Middle frontal gyrus (tissue), 1 donor: ENCODE measurements around the gene SUN5.

Source experiments
- DNase-seq: peaks from one replicate; pipeline ENCODE4 v3.0.0-alpha.2; 2015; ENCODE audit warnings: low spot score; ENCODE audit errors: extremely low spot score

Gene SUN5

DNA sequence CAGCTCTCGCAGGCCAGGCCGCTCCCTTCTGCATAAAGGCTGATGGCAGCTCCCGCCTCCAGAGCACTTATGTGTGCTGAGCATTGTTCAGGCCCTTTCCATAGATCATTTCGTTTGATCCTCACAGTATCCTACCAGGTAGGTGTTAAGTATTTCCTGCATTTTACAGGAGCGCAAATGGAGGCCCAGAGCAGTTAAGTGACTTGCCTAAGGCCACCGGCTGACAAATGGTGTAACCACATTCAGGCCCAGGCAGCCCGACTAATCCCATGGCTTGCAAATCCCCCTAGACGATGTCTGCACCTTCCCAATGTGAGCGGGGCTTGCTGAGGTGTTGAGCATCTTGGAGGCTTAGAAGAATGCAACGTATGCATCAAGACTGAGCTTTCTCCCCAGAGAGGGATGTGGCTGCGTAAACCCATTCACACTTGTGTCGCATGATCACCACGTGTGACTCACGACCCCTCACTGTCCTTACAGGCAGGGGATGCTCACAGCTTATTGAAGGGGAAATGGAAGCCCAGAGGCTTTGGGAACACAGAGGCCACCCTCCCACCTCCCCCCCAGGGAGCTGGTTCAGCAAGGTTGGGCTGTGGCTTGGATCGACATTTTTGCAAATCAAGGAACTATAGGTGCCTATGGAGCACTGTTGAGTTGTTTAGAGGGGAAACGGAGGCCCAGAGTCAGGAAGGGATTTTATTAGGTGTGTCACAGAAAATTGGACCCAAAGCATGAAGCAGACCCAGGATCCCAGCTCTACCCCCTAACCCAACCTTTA lies 10.3 kb upstream of the SUN5 start:
- no peak for DNase-seq

DNA sequence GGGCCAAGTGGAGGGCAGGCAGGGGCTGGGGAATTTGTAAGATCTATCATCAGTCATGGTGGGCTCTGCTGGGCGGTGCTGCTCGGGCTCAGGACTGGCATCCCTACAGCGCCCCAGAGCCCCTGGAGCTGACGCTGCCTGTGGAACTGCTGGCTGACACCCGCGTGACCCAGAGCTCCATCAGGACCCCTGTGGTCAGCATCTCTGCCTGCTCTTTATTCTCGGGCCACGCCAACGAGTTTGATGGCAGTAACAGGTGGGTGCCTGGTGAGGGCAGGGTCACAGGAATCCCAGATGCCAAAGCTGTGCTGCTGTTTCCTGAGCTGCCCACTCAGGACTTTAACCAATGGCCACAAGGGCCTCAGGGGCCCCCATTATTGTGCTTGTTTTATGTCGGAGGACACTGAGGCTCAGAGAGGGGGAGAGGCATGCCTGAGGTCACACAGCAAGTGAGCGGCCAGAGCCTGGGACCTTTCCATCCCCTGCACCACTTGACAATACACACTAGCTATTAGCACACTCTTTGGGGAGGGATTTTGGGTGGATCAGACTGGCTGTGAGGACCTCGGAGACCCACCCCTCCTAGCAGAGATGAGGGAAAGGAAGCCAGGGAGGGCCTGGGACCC lies 9.6 kb upstream of the SUN5 start:
- DNase-seq = no peak

DNA sequence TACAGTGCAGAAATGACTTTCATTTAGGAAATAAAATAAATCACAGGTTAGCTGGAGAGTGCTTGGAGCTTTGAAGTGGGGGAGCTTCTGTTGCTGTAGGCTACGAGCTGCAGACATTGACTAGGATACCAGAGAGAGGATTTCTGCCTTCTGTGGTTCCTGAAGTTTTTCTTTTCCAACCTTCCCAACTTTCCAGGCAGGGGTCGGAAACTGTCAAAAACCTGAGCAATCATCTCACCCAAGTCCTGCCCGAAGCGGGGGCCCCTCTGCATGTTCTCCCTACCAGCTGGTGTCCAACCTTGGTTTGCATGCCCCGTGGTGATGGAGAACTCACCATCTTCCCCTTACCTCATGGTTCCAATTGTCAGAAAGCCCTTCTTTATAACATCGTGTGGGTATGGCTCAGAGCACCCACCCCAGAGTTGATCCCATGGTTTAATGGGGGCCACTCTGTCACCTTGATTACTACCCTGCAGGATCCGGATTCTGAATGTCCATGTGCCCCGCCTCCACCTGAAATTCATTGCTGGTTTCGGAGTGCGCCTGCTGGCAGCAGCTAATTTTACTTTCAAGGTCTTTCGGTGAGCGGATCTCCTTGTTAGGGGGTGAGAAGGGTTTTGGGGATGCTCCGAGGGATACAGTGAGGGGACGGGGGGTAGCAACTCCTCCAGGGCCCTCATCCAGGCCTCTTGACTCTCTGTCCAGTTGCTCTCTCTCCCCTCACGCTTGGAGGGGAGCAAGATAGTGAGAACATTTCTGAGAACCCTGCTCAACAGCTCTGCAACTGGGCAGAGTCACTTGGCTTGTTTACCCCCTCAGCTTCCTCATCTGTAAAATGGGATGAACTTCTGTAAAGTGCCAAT lies 8.3 kb upstream of the SUN5 start:
- DNase-seq = no peak

DNA sequence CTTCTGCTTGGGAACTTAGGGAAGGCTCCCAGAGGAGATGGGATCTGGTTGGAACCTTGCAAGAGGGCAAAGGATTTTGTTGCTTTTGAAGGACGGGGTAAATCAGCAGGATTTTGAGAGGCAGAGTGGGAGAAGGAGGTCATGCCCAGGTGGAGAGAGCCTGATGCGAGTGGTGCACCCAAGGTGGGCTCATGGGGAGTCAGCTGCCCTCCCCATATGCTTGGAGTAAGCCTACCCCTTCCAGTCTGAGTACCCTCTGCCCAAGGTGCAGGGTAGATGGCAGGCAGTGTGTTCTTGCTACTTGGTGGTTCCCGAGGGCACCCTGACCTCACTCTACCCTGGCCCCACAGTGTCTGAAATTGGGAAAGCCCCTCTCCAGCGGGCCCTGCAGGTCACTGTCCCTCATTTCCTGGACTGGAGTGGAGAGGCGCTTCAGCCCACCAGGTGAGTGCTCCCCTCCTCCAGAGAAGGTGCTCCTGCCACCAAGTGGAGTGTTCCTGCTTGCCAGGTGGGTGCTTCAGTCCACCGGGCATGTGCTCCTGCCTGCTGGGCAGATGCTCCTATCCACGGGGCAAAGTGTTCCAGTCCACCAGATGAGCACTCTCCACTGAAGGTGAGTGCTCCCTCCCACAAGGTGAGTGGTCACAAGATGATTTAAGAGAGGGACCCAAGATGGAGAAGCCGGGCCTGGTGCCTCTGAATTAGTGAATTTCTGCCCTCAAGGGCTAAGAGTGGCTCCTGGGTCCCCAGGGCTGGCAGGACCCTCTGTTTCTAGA lies 6.6 kb upstream of the SUN5 start:
- no peak for DNase-seq

DNA sequence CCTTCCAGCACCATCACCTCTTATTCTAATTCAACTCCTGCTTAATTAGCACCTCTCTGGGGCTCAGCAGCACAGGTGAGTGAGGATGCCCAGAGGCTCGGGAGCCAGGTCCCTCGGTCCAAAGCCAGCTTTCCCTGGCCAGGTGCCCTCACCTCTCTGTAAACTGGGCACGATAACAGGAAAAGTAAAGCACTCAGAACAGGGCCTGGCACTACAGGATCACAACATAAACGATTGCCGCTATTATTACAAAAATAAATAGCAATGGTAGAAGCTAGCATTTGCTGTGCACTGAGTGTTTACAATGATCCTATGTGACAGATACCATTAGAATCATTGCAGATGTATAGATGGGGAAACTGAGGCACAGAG lies 5.9 kb upstream of the SUN5 start:
- no peak for DNase-seq

DNA sequence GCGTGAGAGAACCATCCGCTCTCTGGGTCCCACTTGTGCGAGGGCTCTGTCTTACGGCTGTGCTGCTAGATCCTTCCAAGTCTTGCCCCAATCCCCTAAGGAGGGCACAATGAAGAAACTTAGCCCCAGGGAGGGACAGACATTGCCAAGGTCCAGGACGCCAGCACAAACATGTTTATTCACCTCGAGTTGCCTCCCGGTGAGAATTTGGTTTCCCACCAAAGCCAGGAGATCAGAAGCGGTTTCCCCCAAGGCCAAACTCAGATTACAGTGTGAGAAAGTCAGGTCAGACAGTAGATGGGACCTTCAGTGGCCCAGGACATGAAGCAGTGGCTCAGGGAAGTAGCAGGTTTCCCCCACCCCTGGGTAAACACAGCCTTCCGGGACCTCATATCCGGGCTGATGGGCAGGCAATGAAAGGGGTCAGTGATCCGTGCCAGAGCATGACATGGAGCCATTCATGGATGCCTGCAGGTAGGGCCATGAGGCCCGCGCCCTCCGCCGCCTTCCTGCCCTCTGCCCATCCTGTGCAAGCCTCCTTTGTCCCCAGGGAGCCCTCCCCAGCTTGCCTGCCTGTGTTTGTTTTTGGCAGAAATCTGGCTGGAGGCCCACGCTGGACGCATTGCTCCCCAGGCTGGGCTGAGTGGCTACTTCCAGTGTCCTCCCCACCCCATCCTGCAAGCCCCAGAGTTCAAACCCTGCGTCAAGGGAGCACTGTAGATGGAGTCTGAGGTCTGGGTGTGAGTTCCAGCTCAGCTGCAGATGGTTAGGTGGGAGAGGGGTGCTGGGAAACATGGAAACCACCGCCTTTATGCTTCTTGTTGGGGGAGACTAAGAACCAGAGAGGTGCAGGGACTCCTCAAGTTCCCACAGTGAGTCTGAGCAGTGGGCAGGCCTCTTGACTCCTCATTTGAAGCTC lies 5.2 kb upstream of the SUN5 start:
- DNase-seq = no peak

DNA sequence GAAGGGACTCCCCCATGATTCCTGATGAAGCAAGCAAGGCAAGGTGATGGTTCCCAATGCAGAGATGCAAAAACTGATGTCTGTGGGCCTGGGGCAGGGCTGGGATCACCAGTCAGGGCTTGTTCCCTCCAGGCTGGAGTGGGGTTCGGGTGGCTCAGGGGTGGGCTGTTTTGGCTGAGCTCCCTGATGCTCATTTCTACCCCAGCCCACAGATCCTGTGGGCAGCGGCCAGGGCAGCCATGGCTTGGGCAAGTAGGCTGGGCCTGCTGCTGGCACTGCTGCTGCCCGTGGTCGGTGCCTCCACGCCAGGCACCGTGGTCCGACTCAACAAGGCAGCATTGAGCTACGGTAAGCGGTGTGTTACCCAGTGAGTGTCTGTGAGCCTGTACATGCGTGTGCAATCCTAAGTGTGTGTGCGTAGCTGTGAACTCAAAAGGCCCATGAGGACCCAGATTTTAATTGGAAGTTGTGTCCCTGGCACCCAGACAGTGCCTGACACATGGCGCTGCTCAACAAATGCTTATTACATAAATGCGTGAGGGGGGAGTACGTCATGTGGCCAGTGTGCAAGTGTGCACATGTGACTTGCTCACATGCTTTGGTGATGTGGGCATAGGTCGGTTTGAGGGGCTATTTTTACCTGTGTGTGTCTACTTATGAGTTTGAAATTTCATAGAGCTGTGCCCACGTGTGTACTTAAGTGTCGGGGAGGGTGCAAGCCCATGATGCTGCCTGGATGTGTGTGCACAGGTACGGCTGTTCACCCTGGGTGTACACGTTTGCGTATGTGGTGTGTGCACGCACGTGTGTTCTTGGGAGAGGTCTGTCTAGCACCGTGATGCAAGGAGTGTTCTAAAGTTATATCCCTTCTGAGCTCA lies 4.3 kb upstream of the SUN5 start:
- no peak for DNase-seq

DNA sequence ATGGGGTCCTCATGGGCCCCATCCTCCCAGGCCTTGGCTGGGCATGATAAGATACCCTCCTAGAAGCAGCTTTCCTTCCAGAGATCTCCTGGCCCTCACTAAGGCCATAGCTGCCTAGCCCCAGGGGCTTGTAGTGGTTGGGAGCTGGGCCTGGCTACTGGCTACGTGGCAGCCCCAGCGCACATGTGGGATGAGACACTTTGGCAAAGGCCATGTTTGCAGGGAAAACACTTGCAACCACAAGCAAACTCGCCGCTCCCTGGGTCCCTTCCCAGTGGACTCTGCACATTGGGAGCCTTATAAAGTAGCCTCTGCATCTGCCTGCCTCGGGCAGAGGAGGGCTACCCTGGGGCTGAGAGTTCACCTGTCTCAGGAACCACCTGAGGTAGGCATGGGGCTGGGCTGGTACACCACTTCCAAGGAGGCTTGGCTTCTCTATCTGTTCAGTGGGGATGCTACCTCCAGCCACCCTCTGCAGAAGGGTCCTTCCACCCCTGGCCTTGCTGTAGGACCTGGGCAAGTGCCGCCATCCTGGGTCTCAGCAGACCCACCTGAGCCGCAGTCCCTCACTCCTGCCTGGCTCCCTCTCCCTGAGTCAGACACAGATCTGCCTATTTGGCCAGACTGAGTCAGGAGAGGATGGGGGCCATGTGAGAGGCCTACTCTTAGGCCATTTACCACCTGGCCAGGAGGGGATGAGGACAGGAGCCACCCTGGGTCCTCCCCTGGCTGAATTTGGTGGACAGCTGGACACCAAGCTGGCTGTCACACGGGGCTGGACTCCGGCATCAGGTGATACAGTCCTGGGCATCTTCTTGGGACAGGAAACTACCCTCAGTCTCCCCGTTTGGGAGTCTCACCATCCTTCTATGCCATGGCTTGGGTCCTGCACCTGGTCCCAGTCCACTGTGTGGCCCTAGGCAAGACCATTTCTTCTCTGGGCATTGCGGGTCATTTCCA lies 3.4 kb upstream of the SUN5 start, which contains the start of gene BPIFB2:
Gene BPIFB2 (plus strand): TSS at position 329 of the 960 bp plus-strand sequence. CDS start 871 bp downstream, outside the sequence.
- DNase-seq = no peak

DNA sequence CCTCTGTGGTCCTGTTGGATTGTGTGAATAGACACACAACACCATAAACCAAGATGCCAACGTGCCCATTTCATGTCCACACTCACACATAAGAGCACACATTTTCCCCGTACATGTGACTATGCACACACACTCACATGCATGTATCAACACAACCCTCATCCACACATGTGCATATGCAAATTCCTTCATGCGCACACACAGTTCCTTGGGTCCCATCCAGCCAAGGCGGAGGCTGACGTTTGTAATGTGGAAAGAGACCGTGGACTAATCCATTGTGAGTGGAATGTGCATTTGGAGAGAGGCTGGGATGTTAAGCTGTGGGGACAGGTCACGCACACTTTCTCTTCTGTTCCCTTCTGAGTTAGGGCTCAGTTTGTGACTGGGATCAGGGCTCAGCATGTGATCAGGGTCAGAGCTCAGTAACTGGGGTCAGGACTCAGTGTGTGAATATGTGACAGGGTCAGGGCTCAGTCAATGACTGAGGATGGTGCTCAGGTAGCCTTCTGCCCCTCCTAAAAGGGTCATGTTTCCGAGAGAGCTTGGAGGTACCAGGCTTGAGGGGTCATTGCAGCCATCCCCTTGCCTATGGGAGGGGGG lies 2.6 kb upstream of the SUN5 start:
- no peak for DNase-seq

DNA sequence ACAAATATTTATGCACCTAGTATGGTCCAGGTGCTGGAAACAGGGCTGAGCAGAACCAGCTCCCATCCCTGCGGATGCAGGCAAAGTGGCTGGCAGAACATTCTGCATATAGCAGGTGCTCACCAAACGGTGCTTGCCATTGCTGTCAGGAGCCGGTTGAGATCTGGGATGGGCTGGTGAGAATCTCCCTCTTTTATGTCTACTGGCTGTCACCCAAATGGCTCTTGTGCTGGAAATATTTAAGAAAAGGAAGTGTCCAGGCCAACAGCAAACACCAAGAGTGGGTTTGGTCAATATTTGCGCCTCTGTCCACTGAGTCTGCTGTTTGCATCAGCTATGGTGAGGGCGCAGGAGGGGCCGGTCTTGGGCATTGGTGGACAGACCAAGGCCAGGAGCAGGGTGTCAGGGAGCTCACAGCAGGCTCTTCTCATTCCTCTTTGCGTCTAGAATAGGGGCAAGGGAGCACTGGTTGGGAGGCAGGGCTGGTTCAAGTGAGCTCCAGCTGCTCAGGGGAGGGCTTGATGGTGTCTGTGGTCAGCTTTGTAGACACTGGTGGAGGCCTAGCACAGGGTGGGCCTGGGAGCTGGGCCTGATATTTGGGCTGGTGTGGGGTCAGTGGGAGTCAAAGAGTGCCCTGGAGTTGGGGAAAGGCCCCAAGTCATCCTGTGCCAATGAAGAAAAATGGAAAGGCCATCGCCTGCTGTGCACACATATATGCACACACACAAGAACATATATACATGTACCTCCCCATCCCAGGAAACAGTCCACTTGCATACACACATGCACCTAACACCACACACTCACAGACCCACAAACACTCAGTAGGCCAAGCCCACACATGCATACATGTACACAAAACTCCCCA lies 1.9 kb upstream of the SUN5 start:
- no peak for DNase-seq

DNA sequence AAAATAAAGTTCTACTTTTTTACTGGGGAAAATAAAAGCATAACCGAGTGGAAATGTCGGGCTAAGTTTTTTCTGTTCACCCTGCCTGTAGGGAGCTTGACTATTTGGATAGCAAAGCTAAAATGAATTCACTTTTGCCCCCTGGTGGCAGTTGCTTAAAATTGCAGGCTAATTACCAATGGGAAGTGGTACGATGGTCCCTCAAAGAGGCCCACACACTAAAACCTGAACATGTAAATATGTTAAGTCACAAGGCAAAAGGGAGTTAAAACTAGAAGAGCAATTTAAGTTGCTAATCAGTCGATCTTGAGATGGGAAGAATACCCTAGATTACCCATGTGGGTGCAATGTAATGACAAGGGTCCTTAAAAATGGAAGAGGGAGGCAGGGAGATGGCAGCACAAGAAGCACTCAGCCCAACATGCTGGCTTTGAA lies 916 bp upstream of the SUN5 start:
- no peak for DNase-seq

DNA sequence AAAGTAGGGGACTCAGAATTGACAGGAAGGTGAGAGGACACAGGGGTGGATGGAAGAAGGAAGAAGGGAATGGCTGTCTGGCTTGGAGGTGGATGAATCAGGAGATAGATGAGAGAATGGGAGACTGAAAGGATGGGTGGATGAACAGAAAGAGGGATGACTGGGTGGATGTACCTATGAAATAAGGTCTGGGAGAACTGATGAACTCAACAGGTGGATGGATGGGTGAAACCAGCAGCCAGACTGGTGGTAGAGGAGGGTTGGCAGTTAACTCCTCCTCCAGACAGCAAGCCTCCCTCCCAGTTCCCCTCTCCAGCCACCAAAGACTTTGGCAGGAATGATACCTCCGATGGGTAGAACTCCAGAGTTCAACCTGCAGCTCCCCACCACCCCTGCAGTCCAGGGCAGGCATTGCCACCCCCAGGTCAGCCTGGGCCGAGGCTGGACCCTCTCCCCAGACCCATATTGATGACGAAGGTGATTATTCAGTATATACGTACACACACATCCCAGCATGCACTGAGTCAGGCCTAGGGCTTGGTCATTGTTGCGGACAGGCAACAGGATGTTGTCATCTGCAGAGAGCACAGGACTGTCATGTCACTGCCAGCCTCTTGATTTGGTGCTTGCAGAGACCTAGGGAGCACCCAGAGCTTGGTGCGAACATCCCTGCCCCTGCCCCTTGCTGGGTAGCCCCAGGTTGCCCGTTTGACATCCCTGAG lies 2.0 kb downstream of the SUN5 start:
- DNase-seq = no peak

DNA sequence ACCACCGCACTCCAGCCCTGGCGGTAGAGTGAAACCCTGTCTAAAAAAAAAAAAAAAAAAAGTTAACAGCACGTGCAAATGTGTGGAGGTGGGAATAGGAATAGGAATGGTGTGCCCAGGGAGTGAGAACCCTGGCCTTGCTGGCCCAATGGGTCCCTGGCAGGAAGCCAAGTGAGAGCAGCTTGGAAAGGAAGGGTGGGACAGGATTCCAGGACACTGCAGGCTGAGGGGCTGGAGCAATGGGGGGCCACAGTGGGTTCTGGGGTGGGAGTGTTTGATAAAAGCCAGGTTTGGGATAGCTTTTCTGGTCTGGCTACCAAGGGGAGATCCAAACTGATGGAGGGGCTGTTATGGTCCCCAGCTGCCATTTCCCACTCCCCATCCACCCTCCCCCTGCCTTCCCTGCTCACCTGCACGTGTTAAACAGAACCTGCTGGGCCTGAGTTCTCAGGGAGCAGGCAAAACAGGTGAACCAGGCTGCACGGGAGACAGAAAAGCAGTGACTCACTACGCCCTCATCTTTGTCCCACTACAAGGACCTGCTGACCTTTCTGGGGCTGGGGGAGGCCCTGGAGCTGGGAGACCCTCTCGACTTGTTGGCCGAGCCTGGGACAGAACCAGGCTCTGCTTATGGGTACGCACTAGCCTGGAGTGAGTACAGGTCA lies 3.3 kb downstream of the SUN5 start:
- no peak for DNase-seq

DNA sequence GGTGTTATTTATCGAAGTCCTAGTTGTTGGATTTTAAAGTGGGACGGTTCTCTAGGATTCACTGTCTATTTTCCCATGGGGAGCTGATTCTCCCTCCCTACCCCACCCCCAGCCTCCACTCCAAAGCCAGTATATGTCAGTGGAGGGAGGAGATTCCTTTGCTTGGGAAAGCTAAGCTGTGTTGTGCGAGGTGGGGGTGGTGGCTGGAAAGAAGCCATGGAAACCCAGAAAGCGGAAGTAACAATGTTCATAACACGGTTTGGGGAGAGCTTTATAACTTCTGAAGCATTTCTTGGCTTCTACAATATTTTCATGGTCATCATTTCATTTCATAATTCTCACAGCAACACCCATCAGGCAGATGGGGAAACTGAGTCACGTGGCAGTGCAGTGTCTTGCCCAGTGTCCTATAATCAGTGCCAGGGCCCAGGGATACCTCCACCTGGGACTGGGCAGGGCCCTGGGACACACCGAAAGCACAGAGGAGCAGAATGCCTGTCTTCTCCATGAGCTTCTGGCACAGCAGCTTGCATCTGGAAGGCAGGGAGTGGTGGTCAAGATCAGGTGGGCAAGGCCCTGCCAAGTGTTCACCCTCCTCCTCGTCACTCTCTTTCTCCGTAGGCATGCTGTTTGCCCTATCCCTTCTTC lies 4.5 kb downstream of the SUN5 start:
- DNase-seq = no peak

DNA sequence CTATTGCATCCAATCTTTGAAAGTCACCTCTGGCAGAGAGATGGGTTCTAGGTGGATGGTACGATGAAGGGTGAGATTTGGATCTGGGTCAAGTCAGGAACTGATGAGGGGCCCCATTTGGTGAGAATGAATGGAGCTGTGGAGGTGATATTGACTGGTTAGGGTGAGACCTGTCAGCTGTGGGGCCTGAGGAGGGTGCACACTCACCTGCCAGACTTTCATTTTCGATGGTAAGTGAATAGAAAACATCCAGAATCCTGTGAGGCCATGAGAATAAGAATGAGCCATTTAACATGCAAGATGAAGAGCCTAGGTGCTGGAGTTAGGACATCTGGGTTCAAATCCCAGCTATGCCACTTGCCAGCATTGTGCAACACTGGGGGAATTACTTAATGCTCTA lies 6.8 kb downstream of the SUN5 start:
- no peak for DNase-seq
